Heart right ventricle (tissue), 16 donors: ENCODE data around the gene EIF4G1. TPM values are rescaled to one million over a fixed set of nuclear protein-coding genes. Genes with fewer than 3 reads are reported as not detected.

ENCODE experiments used
- ATAC-seq, 8 donors: fragments of 200-7000 bp; cut with Tn5 transposase; one replicate each; pipeline ENCODE4 v1.9.1; 2020; ENCODE audit warnings: mild to moderate bottlenecking in 8 of 8, moderate library complexity in 8 of 8, moderate number of reproducible peaks in 1 of 8
- DNase-seq, 2 donors: peaks; one replicate each; pipeline ENCODE4 v3.0.0-alpha.2; 2020
- H3K27ac ChIP-seq, 10 donors: fragments of 200-600 bp; sonication (generic) in 2 of 10; one replicate each; pipeline versions ENCODE4 v1.5.0 to v1.8.0; 2020 to 2022; ENCODE audit warnings: mild to moderate bottlenecking in 3 of 10
- H3K27me3 ChIP-seq, 7 donors: fragments of 200-600 bp; one replicate each; pipeline ENCODE4 v1.8.0; 2021 to 2022; ENCODE audit warnings: mild to moderate bottlenecking in 2 of 7
- H3K36me3 ChIP-seq, 9 donors: fragments of 200-600 bp; sonication (generic) in 1 of 9; one replicate each; pipeline versions ENCODE4 v1.5.0 to v1.8.0; 2020 to 2022; ENCODE audit warnings: mild to moderate bottlenecking in 2 of 9
- H3K4me1 ChIP-seq, 9 donors: fragments of 200-600 bp; sonication (generic) in 1 of 9; one replicate each; pipeline versions ENCODE4 v1.5.0 to v1.8.0; 2020 to 2022; ENCODE audit warnings: mild to moderate bottlenecking in 4 of 9
- H3K4me3 ChIP-seq, 10 donors: fragments of 200-600 bp; sonication (generic) in 2 of 10; one replicate each; pipeline versions ENCODE4 v1.5.0 to v1.8.0; 2020 to 2022; ENCODE audit warnings: mild to moderate bottlenecking in 7 of 10, moderate library complexity in 2 of 10
- H3K9me3 ChIP-seq, 11 donors: fragments of 200-600 bp in 10 of 11; sonication (generic) in 2 of 11; one replicate each; pipeline versions ENCODE4 v1.5.0 to v1.8.0; 2013 to 2022; ENCODE audit warnings: mild to moderate bottlenecking in 2 of 11, control low read depth in 1 of 11, moderate library complexity in 1 of 11
- CTCF ChIP-seq, 9 donors: fragments of 200-600 bp; sonication (generic) in 2 of 9; IDR thresholded peaks; one replicate each; pipeline versions ENCODE4 v1.5.0 to v1.8.0; 2021 to 2022; ENCODE audit warnings: antibody characterized with exemption in 9 of 9, mild to moderate bottlenecking in 5 of 9, moderate library complexity in 1 of 9
- WGBS, 2 donors: extraction: QIAGEN DNeasy Blood & Tissue Kit; methylation state at CpG; one replicate each; pipeline ENCODE4 v1.1.7; 2013; ENCODE audit warnings: inconsistent platforms in 1 of 2; 5-methylcytosine and 5-hydroxymethylcytosine counted together
- intact Hi-C, 10 donors: fragments of 100-400 bp; cut with DNase I; formaldehyde crosslinking; loops; one replicate each; pipeline versions ENCODE4 v1.11.1 to v1.14.2; 2022
- polyA plus RNA-seq, 2 donors: library from polyadenylated mRNA; stranded (reverse); fragments of 200-250 nt; gene quantifications; one replicate each; pipeline ENCODE4 v1.2.3, GENCODE V29; 2013
- total RNA-seq, 10 donors: library from RNA; stranded (reverse); fragmentation: NEBNext Ultra II Directional in 3 of 10; extraction: Animal tissue kit (Norgen Biotek cat#: 25700) in 3 of 10; gene quantifications; one replicate each; pipeline versions ENCODE4 v1.2.1 to v1.2.4, GENCODE V29; 2021 to 2023
- donor health status: Arrhythmogenic right ventricular cardiomyopathy.
- donor health status: ischemic (EF 13 %, LVEDD 7.1; RV severe dilation, severe dysfunction).
- donor health status: healthy with polysubstance abuse.
- donor health status: DM: no; HTN: yes; CAD: no.
- donor health status: DM: no; HTN: no; CAD: no.
- donor health status: ischemic (EF 25% LVEDD 6.9; RV normal size, moderate dysfunction).
- donor health status: ischemic (EF 25% LVEDD 5.7; RV mildly dilated, moderate dysfunction).
- donor health status: healthy.
- donor health status: DM: yes; HTN: yes; CAD: no.
- donor health status: Ischemic cardiomyopathy.
- donor health status: ischemic (EF 35%, LVEDD 5.7; RV mildly dilated, moderate dysfunction).
- donor health status: nonischemic (EF 11% LVEDD 7.7; RV severe dilation, severe dysfunction).
- donor health status: DM: yes; HTN: yes; CAD: no.
- donor health status: PGD.
- donor health status: ischemic (EF 29% LVEDD 5.4; RV normal size, mild dysfunction).
- donor health status: nonischemic (EF 23%, LVEDD 6.1; RV moderate dilation, normal function).

The EIF4G1 gene
- total and polyA plus RNA-seq, 12 donors, result 142 to 316 (median 209) TPM

GRCh38 chr3:184382326-184383032, 68.1 kb downstream of the EIF4G1 start:
- TF ChIP-seq CTCF (IDR thresholded peaks at IDR 0.05), result no peak
- WGBS, 2 donors, result 86 to 94% methylated on average over 16 of the region's 16 CpGs
- Histone ChIP-seq H3K36me3 (peaks cover 0 to 31% (median 0%) of the 10 kb centered on the region in 9 donors), H3K27me3 (peaks cover 0 to 71% (median 48%) of the 10 kb centered on the region in 7 donors), H3K27ac (no peak overlapping the region), H3K4me1 (peaks cover 7 to 36% (median 21%) of the 10 kb centered on the region in 9 donors), H3K9me3 (no peaks in the 10 kb centered on the region), H3K4me3 (no peak overlapping the region)
- DNase-seq (no peak), ATAC-seq (no peak)
- intact Hi-C loops, result loop anchor here in 1 of 10 donors (10.0 kb wide), 1 partner anchor 392 kb away; no protein-coding TSS in a partner anchor

GRCh38 chr3:184383033-184383740, 68.8 kb downstream of the EIF4G1 start:
- intact Hi-C loops, result loop anchor here in 1 of 10 donors (10.0 kb wide), 1 partner anchor 392 kb away; no protein-coding TSS in a partner anchor
- H3K4me1 ChIP-seq, result peaks cover 3 to 29% (median 18%) of the 10 kb centered on the region in 9 donors
- WGBS, 2 donors, result 96 to 97% methylated on average over 15 of the region's 15 CpGs
- DNase-seq, result no peak
- no peaks in the 10 kb centered on the region for H3K9me3 ChIP-seq
- TF ChIP-seq CTCF (IDR thresholded peaks at IDR 0.05), result no peak
- H3K4me3 ChIP-seq, result no peak overlapping the region
- H3K27me3 ChIP-seq, result peaks cover 0 to 63% (median 41%) of the 10 kb centered on the region in 7 donors
- H3K36me3 ChIP-seq, result peaks cover 0 to 31% (median 0%) of the 10 kb centered on the region in 9 donors
- no peak for ATAC-seq
- no peak overlapping the region for H3K27ac ChIP-seq

- ATAC-seq (no peak), DNase-seq (no peak)
- peaks cover 3 to 18% (median 15%) of the 10 kb centered on the region in 9 donors for H3K4me1 ChIP-seq
- H3K4me3 ChIP-seq, result no peak overlapping the region
- H3K36me3 ChIP-seq, result peaks cover 0 to 39% (median 0%) of the 10 kb centered on the region in 9 donors
- no peak overlapping the region for H3K27ac ChIP-seq
- WGBS, 2 donors, result 83 to 88% methylated on average over 9 of the region's 9 CpGs
- intact Hi-C loops, result loop anchor here in 1 of 10 donors (10.0 kb wide), 1 partner anchor 390 kb away; no protein-coding TSS in a partner anchor
- H3K27me3 ChIP-seq, result peaks cover 0 to 52% (median 32%) of the 10 kb centered on the region in 7 donors
- H3K9me3 ChIP-seq, result no peaks in the 10 kb centered on the region
- TF ChIP-seq CTCF (IDR thresholded peaks at IDR 0.05), result no peak
Measured at GRCh38 chr3:184384342-184384741, 69.9 kb downstream of the EIF4G1 start.

Other genes starting within 250 kb of the EIF4G1 start
- gene HTR3E, start 217.5 kb upstream of the EIF4G1 start, total RNA-seq, result not detected
- gene HTR3E, start 217.5 kb upstream of the EIF4G1 start, polyA plus RNA-seq, result not detected
- 10 to 100 TPM; 26.8 to 37.3 (median 31.6) TPM for gene EIF2B5, start 179.2 kb upstream of the EIF4G1 start, total RNA-seq
- gene EIF2B5, start 179.2 kb upstream of the EIF4G1 start, polyA plus RNA-seq, result 10 to 100 TPM; 30.6 to 44.6 TPM
- gene DVL3, start 159.2 kb upstream of the EIF4G1 start, total RNA-seq, result 10 to 100 TPM; 52.6 to 81.7 (median 68.6) TPM
- 10 to 100 TPM; 37.5 to 42.0 TPM for gene DVL3, start 159.2 kb upstream of the EIF4G1 start, polyA plus RNA-seq
- gene AP2M1, start 139.8 kb upstream of the EIF4G1 start, total RNA-seq, result 100 to 1,000 TPM; 263 to 371 (median 321) TPM
- 100 to 1,000 TPM; 187 to 390 TPM for gene AP2M1, start 139.8 kb upstream of the EIF4G1 start, polyA plus RNA-seq
- gene ABCF3, start 128.4 kb upstream of the EIF4G1 start, total RNA-seq, result 10 to 100 TPM; 60.1 to 90.7 (median 68.3) TPM
- gene ABCF3, start 128.4 kb upstream of the EIF4G1 start, polyA plus RNA-seq, result 10 to 100 TPM; 78.0 to 87.9 TPM
- gene VWA5B2, start 85.0 kb upstream of the EIF4G1 start, total RNA-seq, result under 1 TPM in 1 of 10 donors, not detected in 9; 0.09 TPM
- gene VWA5B2, start 85.0 kb upstream of the EIF4G1 start, polyA plus RNA-seq, result under 1 TPM in 1 of 2 donors, not detected in 1; 0.03 TPM
- 10 to 100 TPM; 10.7 to 25.1 (median 13.3) TPM for gene ALG3, start 65.6 kb upstream of the EIF4G1 start, total RNA-seq
- gene ALG3, start 65.6 kb upstream of the EIF4G1 start, polyA plus RNA-seq, result 10 to 100 TPM; 16.8 to 63.6 TPM
- 1 to 10 TPM in 7 of 10 donors, under 1 TPM in 3; 0.49 to 2.3 (median 1.1) TPM for gene EEF1AKMT4, start 64.9 kb upstream of the EIF4G1 start, total RNA-seq
- 10 to 100 TPM in 1 of 2 donors, under 1 TPM in 1; 0.95 to 19.4 TPM for gene EEF1AKMT4, start 64.9 kb upstream of the EIF4G1 start, polyA plus RNA-seq
- gene CAMK2N2, start 53.1 kb upstream of the EIF4G1 start, total RNA-seq, result under 1 TPM in 3 of 10 donors, not detected in 7; 0.20 to 0.30 (median 0.25) TPM
- under 1 TPM in 1 of 2 donors, not detected in 1; 0.12 TPM for gene CAMK2N2, start 53.1 kb upstream of the EIF4G1 start, polyA plus RNA-seq
- gene ECE2, start 38.6 kb upstream of the EIF4G1 start, total RNA-seq, result under 1 TPM in 2 of 10 donors, not detected in 8; 0.20 to 0.28 TPM
- gene ECE2, start 38.6 kb upstream of the EIF4G1 start, polyA plus RNA-seq, result not detected
- gene PSMD2, start 15.4 kb upstream of the EIF4G1 start, total RNA-seq, result 100 to 1,000 TPM; 210 to 254 (median 231) TPM
- 100 to 1,000 TPM in 1 of 2 donors, 10 to 100 TPM in 1; 49.0 to 288 TPM for gene PSMD2, start 15.4 kb upstream of the EIF4G1 start, polyA plus RNA-seq
- gene FAM131A, start 23.0 kb downstream of the EIF4G1 start, total RNA-seq, result 10 to 100 TPM; 23.0 to 36.5 (median 26.7) TPM
- gene FAM131A, start 23.0 kb downstream of the EIF4G1 start, polyA plus RNA-seq, result 10 to 100 TPM; 21.6 to 32.5 TPM
- 1 to 10 TPM; 1.3 to 3.0 (median 2.4) TPM for gene CLCN2, start 47.0 kb downstream of the EIF4G1 start, total RNA-seq
- gene CLCN2, start 47.0 kb downstream of the EIF4G1 start, polyA plus RNA-seq, result 1 to 10 TPM; 1.6 to 8.4 TPM
- gene POLR2H, start 47.1 kb downstream of the EIF4G1 start, total RNA-seq, result 10 to 100 TPM; 17.4 to 31.0 (median 22.9) TPM
- 10 to 100 TPM; 55.1 to 63.7 TPM for gene POLR2H, start 47.1 kb downstream of the EIF4G1 start, polyA plus RNA-seq
- 1 to 10 TPM in 2 of 10 donors, under 1 TPM in 5, not detected in 3; 0.16 to 1.3 (median 0.56) TPM for gene THPO, start 63.6 kb downstream of the EIF4G1 start, total RNA-seq
- 1 to 10 TPM in 1 of 2 donors, under 1 TPM in 1; 0.30 to 1.0 TPM for gene THPO, start 63.6 kb downstream of the EIF4G1 start, polyA plus RNA-seq
- gene CHRD, start 65.4 kb downstream of the EIF4G1 start, total RNA-seq, result 10 to 100 TPM in 1 of 10 donors, 1 to 10 TPM in 9; 1.4 to 10.9 (median 3.7) TPM
- 10 to 100 TPM in 1 of 2 donors, 1 to 10 TPM in 1; 7.5 to 17.3 TPM for gene CHRD, start 65.4 kb downstream of the EIF4G1 start, polyA plus RNA-seq
- gene EPHB3, start 247.2 kb downstream of the EIF4G1 start, total RNA-seq, result 1 to 10 TPM in 7 of 10 donors, under 1 TPM in 3; 0.38 to 4.0 (median 2.3) TPM
- under 1 TPM; 0.51 to 0.96 TPM for gene EPHB3, start 247.2 kb downstream of the EIF4G1 start, polyA plus RNA-seq